ENCODE measurements around the gene RAE1. TPM values are rescaled to one million over a fixed set of nuclear protein-coding genes. Genes with fewer than 3 reads are reported as not detected.

The RAE1 gene
- total and polyA plus RNA-seq, 8 donors: 16.4 to 55.5 (median 49.5) TPM

- H3K27me3 ChIP-seq: no peaks in the 10 kb centered on the region
- DNase-seq (peak in 2 of 4 donors; percentile 63 to 80), ATAC-seq (peak; percentile 28)
- no peak for TF ChIP-seq CTCF (IDR thresholded peaks at IDR 0.05)
- peaks cover 12 to 89% of the 10 kb centered on the region in 2 donors for H3K4me1 ChIP-seq
- no peak overlapping the region for H3K4me3 ChIP-seq
- H3K36me3 ChIP-seq: peaks cover 0 to 77% of the 10 kb centered on the region in 2 donors
- no peaks in the 10 kb centered on the region for H3K9me3 ChIP-seq
- intact Hi-C loops (cut with DNase I): no loop called here
- H3K27ac ChIP-seq: peak overlapping the region in 1 of 2 donors; percentile 48
Observed at GRCh38 chr20:57398231-57398821, 47.3 kb downstream of the RAE1 start.

GRCh38 chr20:57398901-57399535 lies 48.0 kb downstream of the RAE1 start:
- Histone ChIP-seq H3K27ac (peak overlapping the region in 1 of 2 donors; percentile 48), H3K4me3 (no peak overlapping the region), H3K9me3 (no peaks in the 10 kb centered on the region), H3K27me3 (no peaks in the 10 kb centered on the region), H3K4me1 (peaks cover 11 to 86% of the 10 kb centered on the region in 2 donors), H3K36me3 (peaks cover 0 to 81% of the 10 kb centered on the region in 2 donors)
- DNase-seq (peak in 1 of 4 donors; percentile 47), ATAC-seq (no peak)
- intact Hi-C loops (cut with DNase I): no loop called here
- TF ChIP-seq CTCF (IDR thresholded peaks at IDR 0.05): no peak

- intact Hi-C loops (cut with DNase I): no loop called here
- TF ChIP-seq CTCF (IDR thresholded peaks at IDR 0.05): no peak
- peaks cover 0 to 81% of the 10 kb centered on the region in 2 donors for H3K36me3 ChIP-seq
- no peaks in the 10 kb centered on the region for H3K27me3 ChIP-seq
- DNase-seq (peak in 1 of 4 donors; percentile 65), ATAC-seq (no peak)
- H3K9me3 ChIP-seq: no peaks in the 10 kb centered on the region
- no peak overlapping the region for H3K27ac ChIP-seq
- H3K4me3 ChIP-seq: no peak overlapping the region
- peaks cover 11 to 79% of the 10 kb centered on the region in 2 donors for H3K4me1 ChIP-seq
Observed at GRCh38 chr20:57399587-57400155, 48.6 kb downstream of the RAE1 start.

- no peaks in the 10 kb centered on the region for H3K9me3 ChIP-seq
- H3K4me3 ChIP-seq: no peak overlapping the region
- DNase-seq: peak in 1 of 4 donors; percentile 41
- no peaks in the 10 kb centered on the region for H3K27me3 ChIP-seq
- no peak for ATAC-seq
- TF ChIP-seq CTCF (IDR thresholded peaks at IDR 0.05): no peak
- H3K36me3 ChIP-seq: peaks cover 0 to 81% of the 10 kb centered on the region in 2 donors
- H3K27ac ChIP-seq: no peak overlapping the region
- intact Hi-C loops (cut with DNase I): no loop called here
- H3K4me1 ChIP-seq: peaks cover 11 to 73% of the 10 kb centered on the region in 2 donors
Observed at GRCh38 chr20:57400231-57400701, 49.2 kb downstream of the RAE1 start.

Data from left lung (tissue), 10 donors.